Measurements from ENCODE around the gene CLASP1. TPM values are rescaled to one million over a fixed set of nuclear protein-coding genes. Genes with fewer than 3 reads are reported as not detected.
"Not testable (repeated sequence)": the region's sequence is repeated elsewhere in the genome, so short reads cannot be mapped to it uniquely, and the experiment has no call there.

The CLASP1 gene
- total RNA-seq, 2 experiments from 2014 or later, result 33.8 to 72.4 TPM

DNA sequence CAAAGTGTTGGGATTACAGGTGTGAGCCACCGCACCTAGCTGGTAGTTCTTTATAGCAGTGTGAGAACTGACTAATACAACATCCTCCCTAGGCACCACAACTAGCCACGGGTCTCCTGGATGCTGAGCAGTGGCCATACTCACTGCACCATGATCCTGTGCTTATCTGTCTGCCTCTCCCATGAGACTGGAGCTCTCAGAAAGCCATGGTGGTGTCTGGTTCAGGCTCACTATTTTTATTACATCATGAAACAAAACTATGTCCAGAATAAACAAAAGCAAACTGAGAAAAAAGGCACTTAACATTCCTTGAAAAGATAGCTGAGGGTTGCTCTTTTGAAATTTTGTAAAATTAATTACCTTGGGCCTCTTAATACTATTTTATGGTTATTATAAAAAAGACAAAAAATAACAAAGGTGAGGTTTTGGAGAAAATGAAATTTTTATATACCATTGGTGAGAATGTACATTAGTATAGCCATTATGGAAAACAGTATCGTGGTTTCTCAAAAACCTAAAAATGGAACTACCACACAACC lies 273.6 kb downstream of the CLASP1 start:
- Histone ChIP-seq H3K79me2 (ENCODE audit: insufficient read depth, low read depth, low read length) (no peaks in the 10 kb centered on the region; the same call in 1 of the 2 replicates), H3K4me2 (ENCODE audit: low read length) (no peak overlapping the region), H3K4me1 (ENCODE audit: insufficient read depth, low read length, poor library complexity, severe bottlenecking) (no peaks in the 10 kb centered on the region), H3K9me2 (ENCODE audit: insufficient read depth, low read length) (no peaks in the 10 kb centered on the region), H3K27ac (ENCODE audit: low read depth, low read length, poor library complexity, severe bottlenecking) (no peak overlapping the region), H3K4me3 (ENCODE audit: low read depth, low read length, poor library complexity, severe bottlenecking) (no peak overlapping the region), H4K20me1 (ENCODE audit: insufficient read depth, low read length) (no peaks in the 10 kb centered on the region), H3K9me3 (ENCODE audit: low read length) (peaks cover 13% of the 10 kb centered on the region; the same call in 1 of the 2 replicates), H2AFZ (ENCODE audit: low read length) (no peak overlapping the region), H3K36me3 (ENCODE audit: insufficient read depth, low read length) (peaks cover 69% of the 10 kb centered on the region)
- BruUV-seq (replicated peaks), result no TSS peak
- TF ChIP-seq, protein P1, sequence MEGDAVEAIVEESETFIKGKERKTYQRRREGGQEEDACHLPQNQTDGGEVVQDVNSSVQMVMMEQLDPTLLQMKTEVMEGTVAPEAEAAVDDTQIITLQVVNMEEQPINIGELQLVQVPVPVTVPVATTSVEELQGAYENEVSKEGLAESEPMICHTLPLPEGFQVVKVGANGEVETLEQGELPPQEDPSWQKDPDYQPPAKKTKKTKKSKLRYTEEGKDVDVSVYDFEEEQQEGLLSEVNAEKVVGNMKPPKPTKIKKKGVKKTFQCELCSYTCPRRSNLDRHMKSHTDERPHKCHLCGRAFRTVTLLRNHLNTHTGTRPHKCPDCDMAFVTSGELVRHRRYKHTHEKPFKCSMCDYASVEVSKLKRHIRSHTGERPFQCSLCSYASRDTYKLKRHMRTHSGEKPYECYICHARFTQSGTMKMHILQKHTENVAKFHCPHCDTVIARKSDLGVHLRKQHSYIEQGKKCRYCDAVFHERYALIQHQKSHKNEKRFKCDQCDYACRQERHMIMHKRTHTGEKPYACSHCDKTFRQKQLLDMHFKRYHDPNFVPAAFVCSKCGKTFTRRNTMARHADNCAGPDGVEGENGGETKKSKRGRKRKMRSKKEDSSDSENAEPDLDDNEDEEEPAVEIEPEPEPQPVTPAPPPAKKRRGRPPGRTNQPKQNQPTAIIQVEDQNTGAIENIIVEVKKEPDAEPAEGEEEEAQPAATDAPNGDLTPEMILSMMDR (conservative IDR thresholded peaks at IDR 0.05; ENCODE audit: low read length), result no peak
- TF ChIP-seq EZH2phosphoT487 (IDR thresholded peaks at IDR 0.05; ENCODE audit: borderline replicate concordance, low read depth, low read length), result no peak
- CTCF ChIA-PET (ENCODE audit: unreplicated experiment), result interaction anchor here (0.6 kb wide), 1 partner anchor 22 kb away, joined by 3 read pairs; no protein-coding TSS in a partner anchor
- intact Hi-C loops (cut with micrococcal nuclease; ENCODE audit: unreplicated experiment), result no loop called here
- POLR2A ChIA-PET, result interaction anchor here (0.7 kb wide), 2 partner anchors 607 to 1777 kb away, joined by 3 to 4 read pairs; no protein-coding TSS in a partner anchor
- DNase-seq (ENCODE audit: low spot score), result no peak

DNA sequence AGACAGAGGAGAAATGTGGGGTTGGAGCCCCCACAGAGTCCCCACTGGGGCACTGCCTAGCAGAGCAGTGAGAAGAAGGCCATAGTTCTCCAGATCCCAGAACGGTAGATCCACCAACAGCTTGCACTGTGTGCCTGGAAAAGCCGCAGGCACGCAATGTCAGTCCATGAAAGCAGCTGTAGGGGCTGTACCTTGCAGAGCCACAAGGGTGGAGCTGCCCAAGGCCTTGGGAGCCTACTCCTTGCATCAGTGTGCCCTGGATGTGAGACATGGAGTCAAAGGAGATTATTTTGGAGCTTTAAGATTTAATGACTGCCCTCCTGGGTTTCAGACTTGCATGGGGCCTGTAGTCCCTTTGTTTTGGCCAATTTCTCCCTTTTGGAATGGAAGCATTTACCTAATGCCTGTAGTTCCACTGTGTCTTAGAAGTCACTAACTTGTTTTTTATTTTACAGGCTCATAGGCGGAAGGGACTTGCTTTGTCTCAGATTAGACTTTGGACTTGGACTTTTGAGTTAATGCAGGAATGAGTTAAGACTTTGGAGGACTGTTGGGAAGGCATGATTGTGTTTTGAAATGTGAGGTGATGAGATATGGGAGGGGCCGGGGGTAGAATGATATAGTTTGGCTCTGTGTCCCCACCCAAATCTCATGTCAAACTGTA lies 274.7 kb downstream of the CLASP1 start:
- H3K4me2 ChIP-seq (ENCODE audit: low read length); H3K4me1 ChIP-seq (ENCODE audit: insufficient read depth, low read length, poor library complexity, severe bottlenecking); H4K20me1 ChIP-seq (ENCODE audit: insufficient read depth, low read length); DNase-seq (ENCODE audit: low spot score); CTCF ChIA-PET (ENCODE audit: unreplicated experiment); H3K27ac ChIP-seq (ENCODE audit: low read depth, low read length, poor library complexity, severe bottlenecking); intact Hi-C loops (cut with micrococcal nuclease; ENCODE audit: unreplicated experiment); BruUV-seq (replicated peaks); H3K4me3 ChIP-seq (ENCODE audit: low read depth, low read length, poor library complexity, severe bottlenecking); H3K9me2 ChIP-seq (ENCODE audit: insufficient read depth, low read length); POLR2A ChIA-PET; H3K79me2 ChIP-seq (ENCODE audit: insufficient read depth, low read depth, low read length); H2AFZ ChIP-seq (ENCODE audit: low read length): not testable (repeated sequence)
- Histone ChIP-seq H3K9me3 (ENCODE audit: low read length) (peaks cover 13% of the 10 kb centered on the region; the same call in 1 of the 2 replicates), H3K36me3 (ENCODE audit: insufficient read depth, low read length) (peaks cover 69% of the 10 kb centered on the region)

DNA sequence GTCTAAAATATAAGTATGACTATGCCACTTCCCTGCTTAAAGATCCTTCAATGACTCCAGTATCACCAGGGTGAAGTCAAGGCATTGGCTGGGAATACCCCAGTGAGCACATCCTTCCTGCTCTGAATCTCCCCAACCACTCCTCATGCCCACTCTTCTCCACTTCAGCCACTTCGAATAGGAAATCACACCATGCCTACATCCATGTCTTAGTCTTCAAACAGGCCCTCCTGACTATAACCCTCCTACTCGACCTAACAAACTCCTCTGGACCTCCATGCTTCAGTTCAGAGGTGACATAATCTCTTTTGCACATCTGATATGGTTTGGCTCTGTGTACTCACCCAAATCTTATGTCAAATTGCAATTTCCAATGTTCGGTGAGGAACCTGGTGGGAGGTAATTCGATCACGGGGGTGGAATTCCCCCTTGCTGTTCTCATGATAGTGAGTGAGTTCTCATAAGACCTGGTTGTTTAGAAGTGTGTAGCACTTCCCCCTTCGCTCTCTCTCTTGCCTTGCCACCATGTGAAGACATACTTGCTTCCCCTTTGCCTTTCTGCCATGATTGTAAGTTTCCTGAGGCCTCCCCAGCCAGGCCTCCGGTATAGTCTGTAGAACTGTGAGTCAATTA lies 276.4 kb downstream of the CLASP1 start:
- DNase-seq (ENCODE audit: low spot score), result no peak
- ChIA-PET POLR2A (no interaction called here), CTCF (ENCODE audit: unreplicated experiment) (no interaction called here)
- Histone ChIP-seq H4K20me1 (ENCODE audit: insufficient read depth, low read length) (no peaks in the 10 kb centered on the region), H3K9me2 (ENCODE audit: insufficient read depth, low read length) (no peaks in the 10 kb centered on the region), H3K36me3 (ENCODE audit: insufficient read depth, low read length) (peaks cover 63% of the 10 kb centered on the region), H3K4me3 (ENCODE audit: low read depth, low read length, poor library complexity, severe bottlenecking) (no peak overlapping the region), H3K9me3 (ENCODE audit: low read length) (peaks cover 13% of the 10 kb centered on the region; the same call in 1 of the 2 replicates), H3K79me2 (ENCODE audit: insufficient read depth, low read depth, low read length) (no peaks in the 10 kb centered on the region; the same call in 1 of the 2 replicates), H3K4me2 (ENCODE audit: low read length) (no peak overlapping the region), H2AFZ (ENCODE audit: low read length) (no peak overlapping the region), H3K4me1 (ENCODE audit: insufficient read depth, low read length, poor library complexity, severe bottlenecking) (peaks cover 4% of the 10 kb centered on the region), H3K27ac (ENCODE audit: low read depth, low read length, poor library complexity, severe bottlenecking) (no peak overlapping the region)
- TF ChIP-seq, protein P1 (conservative IDR thresholded peaks at IDR 0.05; ENCODE audit: low read length), result no peak
- no peak for TF ChIP-seq EZH2phosphoT487 (IDR thresholded peaks at IDR 0.05; ENCODE audit: borderline replicate concordance, low read depth, low read length)
- BruUV-seq (replicated peaks), result no TSS peak
- intact Hi-C loops (cut with micrococcal nuclease; ENCODE audit: unreplicated experiment), result no loop called here
